H1 (cell line): ENCODE data around the gene CNR2. TPM values are rescaled to one million over a fixed set of nuclear protein-coding genes. Genes with fewer than 3 reads are reported as not detected.

Source experiments
- CBX8 ChIP-seq: fragments of 300-800, 300-1000 bp; sonication (generic); IDR thresholded peaks from 2 replicates; pipeline ENCODE4 v1.7.1; 2016; ENCODE audit warnings: low read depth, low read length, borderline replicate concordance
- CHD1 ChIP-seq: IDR thresholded peaks from 2 replicates; pipeline ENCODE4 v1.6.1; 2012; ENCODE audit warnings: low read depth, low read length, improper control_type of control experiment
- PHF8 ChIP-seq: fragments of 200-600 bp; sonication (generic); conservative IDR thresholded peaks from 2 replicates; pipeline ENCODE4 v1.7.1; 2012; ENCODE audit warnings: low read depth, mild to moderate bottlenecking, inconsistent platforms, low read length, moderate library complexity
- SIRT6 ChIP-seq: IDR thresholded peaks from one replicate; pipeline ENCODE4 v1.7.1; 2012; ENCODE audit warnings: low read length, inconsistent platforms
- TBP ChIP-seq: IDR thresholded peaks from 2 replicates; pipeline ENCODE4 v1.6.1; 2011; ENCODE audit warnings: low read depth, low read length, improper control_type of control experiment
- polyA plus RNA-seq, 7 experiments: library from polyadenylated mRNA; depleted of rRNA in 3 of 7; stranded (reverse) in 5 of 7; unstranded in 2 of 7; fragments of >200 nt in 5 of 7; fragments of 200-250 nt in 2 of 7; gene quantifications; 1 replicate in 5 of 7; 2 replicates in 1 of 7; 4 replicates in 1 of 7; pipeline versions ENCODE4 v1.2.1 to v1.2.3, GENCODE V29; 2011 to 2013; ENCODE audit warnings: missing spikeins in 2 of 7, mixed read lengths in 2 of 7
- total RNA-seq: library from RNA; stranded (reverse); fragmentation: NEBNext Ultra II Directional; extraction: Animal tissue kit (Norgen Biotek cat#: 25700); gene quantifications from 2 replicates; pipeline ENCODE4 v1.2.1, GENCODE V29; 2021
- TF ChIP-seq, protein P1 (sequence below): fragments of 300-600 bp; sonication (generic); IDR thresholded peaks from 2 replicates; pipeline ENCODE4 v1.7.1; 2012; ENCODE audit warnings: low read length, moderate library complexity, mild to moderate bottlenecking, inconsistent platforms; ENCODE audit not compliant: insufficient replicate concordance

Gene CNR2
- total and polyA plus RNA-seq, 2 of the 8 experiments (the other 6 are each of a cell fraction or from before 2014, with no cell fraction given): not detected

- TF ChIP-seq, protein P1, sequence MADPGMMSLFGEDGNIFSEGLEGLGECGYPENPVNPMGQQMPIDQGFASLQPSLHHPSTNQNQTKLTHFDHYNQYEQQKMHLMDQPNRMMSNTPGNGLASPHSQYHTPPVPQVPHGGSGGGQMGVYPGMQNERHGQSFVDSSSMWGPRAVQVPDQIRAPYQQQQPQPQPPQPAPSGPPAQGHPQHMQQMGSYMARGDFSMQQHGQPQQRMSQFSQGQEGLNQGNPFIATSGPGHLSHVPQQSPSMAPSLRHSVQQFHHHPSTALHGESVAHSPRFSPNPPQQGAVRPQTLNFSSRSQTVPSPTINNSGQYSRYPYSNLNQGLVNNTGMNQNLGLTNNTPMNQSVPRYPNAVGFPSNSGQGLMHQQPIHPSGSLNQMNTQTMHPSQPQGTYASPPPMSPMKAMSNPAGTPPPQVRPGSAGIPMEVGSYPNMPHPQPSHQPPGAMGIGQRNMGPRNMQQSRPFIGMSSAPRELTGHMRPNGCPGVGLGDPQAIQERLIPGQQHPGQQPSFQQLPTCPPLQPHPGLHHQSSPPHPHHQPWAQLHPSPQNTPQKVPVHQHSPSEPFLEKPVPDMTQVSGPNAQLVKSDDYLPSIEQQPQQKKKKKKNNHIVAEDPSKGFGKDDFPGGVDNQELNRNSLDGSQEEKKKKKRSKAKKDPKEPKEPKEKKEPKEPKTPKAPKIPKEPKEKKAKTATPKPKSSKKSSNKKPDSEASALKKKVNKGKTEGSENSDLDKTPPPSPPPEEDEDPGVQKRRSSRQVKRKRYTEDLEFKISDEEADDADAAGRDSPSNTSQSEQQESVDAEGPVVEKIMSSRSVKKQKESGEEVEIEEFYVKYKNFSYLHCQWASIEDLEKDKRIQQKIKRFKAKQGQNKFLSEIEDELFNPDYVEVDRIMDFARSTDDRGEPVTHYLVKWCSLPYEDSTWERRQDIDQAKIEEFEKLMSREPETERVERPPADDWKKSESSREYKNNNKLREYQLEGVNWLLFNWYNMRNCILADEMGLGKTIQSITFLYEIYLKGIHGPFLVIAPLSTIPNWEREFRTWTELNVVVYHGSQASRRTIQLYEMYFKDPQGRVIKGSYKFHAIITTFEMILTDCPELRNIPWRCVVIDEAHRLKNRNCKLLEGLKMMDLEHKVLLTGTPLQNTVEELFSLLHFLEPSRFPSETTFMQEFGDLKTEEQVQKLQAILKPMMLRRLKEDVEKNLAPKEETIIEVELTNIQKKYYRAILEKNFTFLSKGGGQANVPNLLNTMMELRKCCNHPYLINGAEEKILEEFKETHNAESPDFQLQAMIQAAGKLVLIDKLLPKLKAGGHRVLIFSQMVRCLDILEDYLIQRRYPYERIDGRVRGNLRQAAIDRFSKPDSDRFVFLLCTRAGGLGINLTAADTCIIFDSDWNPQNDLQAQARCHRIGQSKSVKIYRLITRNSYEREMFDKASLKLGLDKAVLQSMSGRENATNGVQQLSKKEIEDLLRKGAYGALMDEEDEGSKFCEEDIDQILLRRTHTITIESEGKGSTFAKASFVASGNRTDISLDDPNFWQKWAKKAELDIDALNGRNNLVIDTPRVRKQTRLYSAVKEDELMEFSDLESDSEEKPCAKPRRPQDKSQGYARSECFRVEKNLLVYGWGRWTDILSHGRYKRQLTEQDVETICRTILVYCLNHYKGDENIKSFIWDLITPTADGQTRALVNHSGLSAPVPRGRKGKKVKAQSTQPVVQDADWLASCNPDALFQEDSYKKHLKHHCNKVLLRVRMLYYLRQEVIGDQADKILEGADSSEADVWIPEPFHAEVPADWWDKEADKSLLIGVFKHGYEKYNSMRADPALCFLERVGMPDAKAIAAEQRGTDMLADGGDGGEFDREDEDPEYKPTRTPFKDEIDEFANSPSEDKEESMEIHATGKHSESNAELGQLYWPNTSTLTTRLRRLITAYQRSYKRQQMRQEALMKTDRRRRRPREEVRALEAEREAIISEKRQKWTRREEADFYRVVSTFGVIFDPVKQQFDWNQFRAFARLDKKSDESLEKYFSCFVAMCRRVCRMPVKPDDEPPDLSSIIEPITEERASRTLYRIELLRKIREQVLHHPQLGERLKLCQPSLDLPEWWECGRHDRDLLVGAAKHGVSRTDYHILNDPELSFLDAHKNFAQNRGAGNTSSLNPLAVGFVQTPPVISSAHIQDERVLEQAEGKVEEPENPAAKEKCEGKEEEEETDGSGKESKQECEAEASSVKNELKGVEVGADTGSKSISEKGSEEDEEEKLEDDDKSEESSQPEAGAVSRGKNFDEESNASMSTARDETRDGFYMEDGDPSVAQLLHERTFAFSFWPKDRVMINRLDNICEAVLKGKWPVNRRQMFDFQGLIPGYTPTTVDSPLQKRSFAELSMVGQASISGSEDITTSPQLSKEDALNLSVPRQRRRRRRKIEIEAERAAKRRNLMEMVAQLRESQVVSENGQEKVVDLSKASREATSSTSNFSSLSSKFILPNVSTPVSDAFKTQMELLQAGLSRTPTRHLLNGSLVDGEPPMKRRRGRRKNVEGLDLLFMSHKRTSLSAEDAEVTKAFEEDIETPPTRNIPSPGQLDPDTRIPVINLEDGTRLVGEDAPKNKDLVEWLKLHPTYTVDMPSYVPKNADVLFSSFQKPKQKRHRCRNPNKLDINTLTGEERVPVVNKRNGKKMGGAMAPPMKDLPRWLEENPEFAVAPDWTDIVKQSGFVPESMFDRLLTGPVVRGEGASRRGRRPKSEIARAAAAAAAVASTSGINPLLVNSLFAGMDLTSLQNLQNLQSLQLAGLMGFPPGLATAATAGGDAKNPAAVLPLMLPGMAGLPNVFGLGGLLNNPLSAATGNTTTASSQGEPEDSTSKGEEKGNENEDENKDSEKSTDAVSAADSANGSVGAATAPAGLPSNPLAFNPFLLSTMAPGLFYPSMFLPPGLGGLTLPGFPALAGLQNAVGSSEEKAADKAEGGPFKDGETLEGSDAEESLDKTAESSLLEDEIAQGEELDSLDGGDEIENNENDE: no peak
- no peak for TF ChIP-seq CBX8
- no peak for TF ChIP-seq PHF8
- TF ChIP-seq SIRT6: no peak
- no peak for TF ChIP-seq TBP
- no peak for TF ChIP-seq CHD1
Observed at GRCh38 chr1:23837908-23838307, 75.3 kb downstream of the CNR2 start (continued).
